Measurements from ENCODE around the gene SRC.

Gene SRC

DNA sequence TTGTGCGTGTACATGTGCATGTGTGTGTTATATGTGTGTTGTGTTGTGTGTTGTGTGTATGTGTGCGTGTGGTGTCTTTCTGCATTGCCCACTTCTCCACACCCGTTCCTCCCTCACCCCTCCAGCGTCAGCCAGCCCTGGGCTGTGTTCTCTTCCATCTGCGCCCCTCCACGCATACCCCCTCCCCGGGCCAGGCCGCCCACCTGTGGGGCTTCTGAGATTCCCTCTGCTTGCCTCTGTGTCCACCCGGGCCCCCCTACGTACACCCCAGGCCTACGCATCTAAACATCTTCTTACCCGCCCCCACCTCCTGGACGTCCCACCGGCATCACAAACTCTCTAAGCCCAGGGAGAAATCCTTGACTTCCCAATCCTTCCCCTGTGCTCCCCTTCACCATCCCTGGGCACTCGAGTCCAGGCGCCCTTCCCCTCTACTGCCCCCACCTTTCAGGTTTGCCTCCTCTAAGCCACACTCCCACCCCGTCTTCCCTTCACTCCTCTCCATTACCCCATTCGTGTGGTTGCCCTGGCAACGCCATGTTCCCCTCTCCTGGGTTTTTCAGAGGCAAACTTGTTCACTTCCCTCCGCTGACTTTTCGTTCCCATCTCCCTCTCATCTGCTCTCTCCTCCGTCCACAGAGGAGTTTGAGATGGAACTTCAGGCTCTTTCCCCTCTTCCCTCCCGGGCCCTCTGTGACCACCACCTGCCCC lies 93.4 kb downstream of the SRC start:
- no peak for DNase-seq (ENCODE audit: low read depth)
- TF ChIP-seq, protein P1, sequence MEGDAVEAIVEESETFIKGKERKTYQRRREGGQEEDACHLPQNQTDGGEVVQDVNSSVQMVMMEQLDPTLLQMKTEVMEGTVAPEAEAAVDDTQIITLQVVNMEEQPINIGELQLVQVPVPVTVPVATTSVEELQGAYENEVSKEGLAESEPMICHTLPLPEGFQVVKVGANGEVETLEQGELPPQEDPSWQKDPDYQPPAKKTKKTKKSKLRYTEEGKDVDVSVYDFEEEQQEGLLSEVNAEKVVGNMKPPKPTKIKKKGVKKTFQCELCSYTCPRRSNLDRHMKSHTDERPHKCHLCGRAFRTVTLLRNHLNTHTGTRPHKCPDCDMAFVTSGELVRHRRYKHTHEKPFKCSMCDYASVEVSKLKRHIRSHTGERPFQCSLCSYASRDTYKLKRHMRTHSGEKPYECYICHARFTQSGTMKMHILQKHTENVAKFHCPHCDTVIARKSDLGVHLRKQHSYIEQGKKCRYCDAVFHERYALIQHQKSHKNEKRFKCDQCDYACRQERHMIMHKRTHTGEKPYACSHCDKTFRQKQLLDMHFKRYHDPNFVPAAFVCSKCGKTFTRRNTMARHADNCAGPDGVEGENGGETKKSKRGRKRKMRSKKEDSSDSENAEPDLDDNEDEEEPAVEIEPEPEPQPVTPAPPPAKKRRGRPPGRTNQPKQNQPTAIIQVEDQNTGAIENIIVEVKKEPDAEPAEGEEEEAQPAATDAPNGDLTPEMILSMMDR (conservative IDR thresholded peaks at IDR 0.05; ENCODE audit: low read length), result no peak
- H3K4me3 ChIP-seq (ENCODE audit: low read length), result no peak overlapping the region

DNA sequence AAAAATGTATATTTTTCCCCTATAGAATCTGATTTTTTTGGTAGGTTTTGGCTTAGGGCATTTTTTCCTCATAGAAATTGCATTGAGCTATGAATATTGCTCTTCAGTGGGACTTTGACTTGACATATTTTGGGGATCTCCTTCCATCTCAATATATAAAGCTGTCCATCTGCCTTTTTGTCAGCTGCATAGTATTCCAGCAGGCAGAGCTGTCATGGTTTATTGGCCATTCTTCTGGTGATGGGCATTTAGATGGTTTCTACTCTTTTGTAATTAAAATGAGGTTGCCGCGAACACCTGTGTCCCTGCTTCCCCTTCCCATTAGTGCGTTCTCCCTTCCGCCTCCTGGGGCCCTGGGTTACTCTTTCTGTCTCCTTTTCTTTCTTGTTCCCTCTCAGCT lies 95.1 kb downstream of the SRC start:
- H3K4me3 ChIP-seq (ENCODE audit: low read length), result no peak overlapping the region
- TF ChIP-seq, protein P1 (conservative IDR thresholded peaks at IDR 0.05; ENCODE audit: low read length), result no peak
- DNase-seq (ENCODE audit: low read depth), result no peak

DNA sequence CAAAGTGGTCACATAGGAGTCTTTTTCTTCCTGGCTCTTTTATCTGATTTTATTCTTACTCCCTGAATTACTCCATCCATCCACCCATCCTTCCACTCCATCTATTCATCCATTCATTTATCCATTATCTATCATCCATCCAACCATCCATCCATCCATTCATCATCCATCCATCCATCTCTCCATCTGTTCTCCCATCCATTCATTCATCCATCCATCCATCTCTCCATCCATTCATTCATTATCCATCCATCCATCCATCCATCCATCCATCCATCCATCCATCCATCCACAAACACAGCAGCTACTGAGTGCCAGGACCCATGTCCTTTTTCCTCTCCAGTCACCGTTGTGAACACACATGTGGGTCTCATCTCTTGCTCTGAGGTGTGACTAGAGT lies 96.6 kb downstream of the SRC start:
- TF ChIP-seq, protein P1 (conservative IDR thresholded peaks at IDR 0.05; ENCODE audit: low read length), result no peak
- DNase-seq (ENCODE audit: low read depth), result no peak
- H3K4me3 ChIP-seq (ENCODE audit: low read length), result no peak overlapping the region

DNA sequence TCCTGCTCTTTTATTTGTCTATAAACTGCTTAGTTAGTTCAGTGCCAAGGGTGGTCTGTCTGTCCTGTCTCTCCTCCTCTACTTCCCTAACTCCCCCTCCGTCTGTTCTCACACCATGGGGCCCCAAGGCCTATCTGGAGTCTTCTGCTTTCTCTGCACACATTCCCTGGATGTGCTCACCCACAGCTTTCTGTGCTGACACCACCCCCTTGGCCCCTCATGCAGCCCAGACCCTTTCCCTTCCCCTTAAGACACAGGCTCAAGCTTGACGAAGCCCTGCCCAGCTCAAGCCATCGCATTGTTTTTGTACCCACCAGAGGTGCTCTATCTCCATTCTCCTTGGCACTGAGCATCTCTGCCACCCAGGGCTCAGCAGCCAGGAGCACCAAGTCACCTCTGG lies 97.0 kb downstream of the SRC start:
- H3K4me3 ChIP-seq (ENCODE audit: low read length), result no peak overlapping the region
- DNase-seq (ENCODE audit: low read depth), result no peak
- TF ChIP-seq, protein P1 (conservative IDR thresholded peaks at IDR 0.05; ENCODE audit: low read length), result no peak

DNA sequence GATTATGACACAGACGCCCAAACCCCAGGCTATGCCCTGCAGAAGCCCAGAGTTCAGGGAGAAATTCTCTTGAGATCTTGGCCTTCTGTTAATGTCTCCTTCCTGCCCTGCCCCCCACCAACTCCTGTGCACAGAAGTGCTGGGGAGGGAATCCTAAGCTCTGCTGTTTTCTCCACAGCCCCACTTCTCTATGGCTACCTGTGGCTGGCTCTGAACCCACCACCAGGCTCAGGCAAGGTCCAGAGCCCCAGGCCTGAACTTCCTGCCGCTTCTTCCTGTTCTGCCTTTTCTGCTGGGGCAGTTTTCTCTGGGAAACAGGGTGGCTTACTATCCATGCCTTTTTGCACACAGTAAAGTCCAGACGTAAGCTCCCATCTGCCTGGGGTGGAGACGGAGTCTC lies 97.7 kb downstream of the SRC start:
- TF ChIP-seq, protein P1 (conservative IDR thresholded peaks at IDR 0.05; ENCODE audit: low read length), result no peak
- DNase-seq (ENCODE audit: low read depth), result no peak
- no peak overlapping the region for H3K4me3 ChIP-seq (ENCODE audit: low read length)

DNA sequence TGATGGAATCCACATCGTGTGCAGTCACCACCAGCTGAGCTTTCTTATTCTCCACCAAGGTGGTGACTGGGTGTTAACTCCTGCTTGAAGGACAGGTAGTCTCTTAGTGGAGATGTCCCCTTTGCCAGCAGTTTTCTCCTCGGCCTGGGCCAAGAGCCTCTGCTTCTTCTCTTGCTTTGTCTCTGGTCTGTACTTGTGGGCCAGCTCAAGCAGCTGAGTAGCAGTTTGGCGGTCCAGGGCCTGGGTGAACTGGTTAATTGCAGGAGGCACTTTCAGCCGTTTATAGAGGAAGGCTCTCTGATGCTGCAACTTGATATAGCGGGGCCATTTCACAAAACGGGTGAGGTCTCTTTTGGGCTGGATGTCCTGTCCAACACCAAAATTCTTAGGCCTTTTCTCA lies 99.1 kb downstream of the SRC start:
- no peak for DNase-seq (ENCODE audit: low read depth)
- TF ChIP-seq, protein P1 (conservative IDR thresholded peaks at IDR 0.05; ENCODE audit: low read length), result no peak
- no peak overlapping the region for H3K4me3 ChIP-seq (ENCODE audit: low read length)

DNA sequence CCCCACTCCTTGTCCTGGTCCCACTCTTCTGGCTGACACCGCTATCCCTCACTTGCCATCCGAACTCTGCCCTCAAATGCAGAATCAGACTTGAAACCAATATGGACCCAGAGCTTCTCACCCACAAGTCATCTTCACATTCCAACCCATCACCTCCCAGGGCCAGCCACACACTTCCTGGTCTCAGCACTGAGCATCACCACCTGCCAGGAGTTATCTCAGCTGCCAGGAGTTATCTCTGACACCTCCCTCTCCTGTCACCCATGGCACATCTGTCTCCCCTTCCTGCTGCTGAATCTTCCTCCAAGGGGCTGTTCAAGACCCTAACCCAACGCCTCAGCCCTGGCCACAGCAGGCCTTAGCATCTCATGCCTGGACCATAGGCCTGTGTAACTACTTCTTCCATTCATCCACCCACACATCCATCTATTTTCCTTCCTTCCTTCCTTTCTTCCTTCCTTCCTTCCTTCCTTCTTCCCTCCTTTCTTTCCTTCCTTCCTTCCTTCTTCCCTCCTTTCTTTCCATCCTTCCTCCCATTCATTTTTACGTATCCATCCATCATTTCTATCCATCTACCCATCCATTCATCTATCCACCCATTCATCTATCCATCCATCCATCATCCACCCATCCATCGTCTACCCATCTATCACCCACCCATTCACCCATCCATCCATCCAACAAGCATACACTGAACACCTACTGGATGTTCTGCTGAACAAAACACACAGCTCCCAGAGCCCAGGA lies 100.5 kb downstream of the SRC start:
- TF ChIP-seq, protein P1 (conservative IDR thresholded peaks at IDR 0.05; ENCODE audit: low read length), result no peak
- H3K4me3 ChIP-seq (ENCODE audit: low read length), result no peak overlapping the region
- no peak for DNase-seq (ENCODE audit: low read depth)

Measured in AG10803 (cell line).